ENCODE measurements around the gene RARRES1.
"Not testable (repeated sequence)": the region's sequence is repeated elsewhere in the genome, so short reads cannot be mapped to it uniquely, and the experiment has no call there.

- not testable (repeated sequence) for TF ChIP-seq EP300, POLR2A (IDR thresholded peaks at IDR 0.05)
- TF ChIP-seq, protein P1, sequence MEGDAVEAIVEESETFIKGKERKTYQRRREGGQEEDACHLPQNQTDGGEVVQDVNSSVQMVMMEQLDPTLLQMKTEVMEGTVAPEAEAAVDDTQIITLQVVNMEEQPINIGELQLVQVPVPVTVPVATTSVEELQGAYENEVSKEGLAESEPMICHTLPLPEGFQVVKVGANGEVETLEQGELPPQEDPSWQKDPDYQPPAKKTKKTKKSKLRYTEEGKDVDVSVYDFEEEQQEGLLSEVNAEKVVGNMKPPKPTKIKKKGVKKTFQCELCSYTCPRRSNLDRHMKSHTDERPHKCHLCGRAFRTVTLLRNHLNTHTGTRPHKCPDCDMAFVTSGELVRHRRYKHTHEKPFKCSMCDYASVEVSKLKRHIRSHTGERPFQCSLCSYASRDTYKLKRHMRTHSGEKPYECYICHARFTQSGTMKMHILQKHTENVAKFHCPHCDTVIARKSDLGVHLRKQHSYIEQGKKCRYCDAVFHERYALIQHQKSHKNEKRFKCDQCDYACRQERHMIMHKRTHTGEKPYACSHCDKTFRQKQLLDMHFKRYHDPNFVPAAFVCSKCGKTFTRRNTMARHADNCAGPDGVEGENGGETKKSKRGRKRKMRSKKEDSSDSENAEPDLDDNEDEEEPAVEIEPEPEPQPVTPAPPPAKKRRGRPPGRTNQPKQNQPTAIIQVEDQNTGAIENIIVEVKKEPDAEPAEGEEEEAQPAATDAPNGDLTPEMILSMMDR (IDR thresholded peaks at IDR 0.05): not testable (repeated sequence)
These were observed 38.3 kb downstream of the RARRES1 start for GRCh38 chr3:158693866-158694456.

Data from sigmoid colon (tissue), 4 donors.